Measurements from ENCODE around the gene APBA2.

The APBA2 gene

DNA sequence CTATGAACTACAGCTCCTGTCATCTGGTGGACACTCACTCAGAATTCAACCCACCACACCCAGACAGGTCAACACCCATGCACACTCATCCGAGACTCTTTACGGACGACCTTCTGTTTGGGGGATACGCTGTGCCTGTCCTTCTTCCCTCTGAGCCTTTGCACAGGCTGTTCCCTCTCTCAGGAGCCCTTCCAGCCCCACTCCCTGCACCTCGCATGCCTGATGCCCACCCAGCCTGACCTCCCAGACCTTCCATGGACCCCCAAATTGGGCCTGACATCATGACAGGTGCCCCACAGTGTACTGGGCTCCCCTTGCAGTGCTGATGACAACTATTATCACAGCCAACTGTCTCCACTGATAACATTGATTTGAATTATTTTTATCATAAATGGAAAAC lies 248.0 kb downstream of the APBA2 start:
- DNase-seq (ENCODE audit: extremely low read depth, low read depth): no peak
- TF ChIP-seq, protein P1, sequence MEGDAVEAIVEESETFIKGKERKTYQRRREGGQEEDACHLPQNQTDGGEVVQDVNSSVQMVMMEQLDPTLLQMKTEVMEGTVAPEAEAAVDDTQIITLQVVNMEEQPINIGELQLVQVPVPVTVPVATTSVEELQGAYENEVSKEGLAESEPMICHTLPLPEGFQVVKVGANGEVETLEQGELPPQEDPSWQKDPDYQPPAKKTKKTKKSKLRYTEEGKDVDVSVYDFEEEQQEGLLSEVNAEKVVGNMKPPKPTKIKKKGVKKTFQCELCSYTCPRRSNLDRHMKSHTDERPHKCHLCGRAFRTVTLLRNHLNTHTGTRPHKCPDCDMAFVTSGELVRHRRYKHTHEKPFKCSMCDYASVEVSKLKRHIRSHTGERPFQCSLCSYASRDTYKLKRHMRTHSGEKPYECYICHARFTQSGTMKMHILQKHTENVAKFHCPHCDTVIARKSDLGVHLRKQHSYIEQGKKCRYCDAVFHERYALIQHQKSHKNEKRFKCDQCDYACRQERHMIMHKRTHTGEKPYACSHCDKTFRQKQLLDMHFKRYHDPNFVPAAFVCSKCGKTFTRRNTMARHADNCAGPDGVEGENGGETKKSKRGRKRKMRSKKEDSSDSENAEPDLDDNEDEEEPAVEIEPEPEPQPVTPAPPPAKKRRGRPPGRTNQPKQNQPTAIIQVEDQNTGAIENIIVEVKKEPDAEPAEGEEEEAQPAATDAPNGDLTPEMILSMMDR (IDR thresholded peaks at IDR 0.05; ENCODE audit: low read depth, low read length): no peak

DNA sequence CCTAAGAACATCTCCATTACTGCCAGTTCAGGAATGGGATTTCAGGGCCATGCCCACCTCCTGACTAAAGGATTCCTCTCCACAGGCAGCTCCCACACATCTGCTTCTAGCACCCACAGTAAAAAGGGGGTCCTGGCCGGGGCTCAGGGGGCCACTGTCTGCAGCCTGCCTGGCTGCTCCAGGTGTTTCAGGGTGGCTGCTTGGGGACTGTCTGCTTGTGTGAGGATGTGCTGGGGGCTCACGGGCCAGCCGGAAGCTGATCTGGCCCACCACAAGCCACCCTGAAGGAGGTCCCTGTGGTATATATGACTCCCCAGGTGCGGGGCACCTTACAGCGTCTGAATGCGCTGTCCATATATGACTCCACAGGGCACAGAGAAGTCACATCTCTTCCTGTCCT lies 248.5 kb downstream of the APBA2 start:
- TF ChIP-seq, protein P1 (IDR thresholded peaks at IDR 0.05; ENCODE audit: low read depth, low read length): no peak
- no peak for DNase-seq (ENCODE audit: extremely low read depth, low read depth)

- TF ChIP-seq, protein P1 (IDR thresholded peaks at IDR 0.05; ENCODE audit: low read depth, low read length): no peak
- no peak for DNase-seq (ENCODE audit: extremely low read depth, low read depth)
These were observed 249.0 kb downstream of the APBA2 start for GRCh38 chr15:29134641-29135308.

- TF ChIP-seq, protein P1 (IDR thresholded peaks at IDR 0.05; ENCODE audit: low read depth, low read length): no peak
- no peak for DNase-seq (ENCODE audit: extremely low read depth, low read depth)
These were observed 249.5 kb downstream of the APBA2 start for GRCh38 chr15:29135309-29135657.

GRCh38 chr15:29135702-29136646 lies 250.2 kb downstream of the APBA2 start:
- TF ChIP-seq, protein P1 (IDR thresholded peaks at IDR 0.05; ENCODE audit: low read depth, low read length): no peak
- no peak for DNase-seq (ENCODE audit: extremely low read depth, low read depth)

- DNase-seq (ENCODE audit: extremely low read depth, low read depth): no peak
These were observed 252.5 kb downstream of the APBA2 start for GRCh38 chr15:29138260-29138659.

More at GRCh38 chr15:29138260-29138659, 252.5 kb downstream of the APBA2 start:
- TF ChIP-seq, protein P1 (IDR thresholded peaks at IDR 0.05; ENCODE audit: low read depth, low read length): no peak

Measured in AG09319 (cell line).